ENCODE data around the gene CDH23.

The CDH23 gene

GRCh38 chr10:71426058-71426605 lies 29.4 kb downstream of the CDH23 start:
- FAIRE-seq: no peak

GRCh38 chr10:71427246-71427645 lies 30.5 kb downstream of the CDH23 start:
- no peak for FAIRE-seq

- FAIRE-seq: no peak
Observed at GRCh38 chr10:71429304-71429703, 32.6 kb downstream of the CDH23 start.

GRCh38 chr10:71429929-71430328 lies 33.2 kb downstream of the CDH23 start:
- FAIRE-seq: no peak

- no peak for FAIRE-seq
Observed at GRCh38 chr10:71431239-71432100, 34.8 kb downstream of the CDH23 start.

- FAIRE-seq: no peak
Observed at GRCh38 chr10:71432101-71432905, 35.6 kb downstream of the CDH23 start.

- FAIRE-seq: no peak
Observed at GRCh38 chr10:71432956-71433767, 36.4 kb downstream of the CDH23 start.

GRCh38 chr10:71433768-71434744 lies 37.3 kb downstream of the CDH23 start:
- FAIRE-seq: no peak

- FAIRE-seq: no peak
Observed at GRCh38 chr10:71434760-71435394, 38.2 kb downstream of the CDH23 start.

GRCh38 chr10:71435571-71436267 lies 39.0 kb downstream of the CDH23 start:
- FAIRE-seq: no peak

- no peak for FAIRE-seq
Observed at GRCh38 chr10:71436268-71437125, 39.8 kb downstream of the CDH23 start.

- no peak for FAIRE-seq
Observed at GRCh38 chr10:71437537-71438092, 40.9 kb downstream of the CDH23 start.

GRCh38 chr10:71438761-71439160 lies 42.0 kb downstream of the CDH23 start:
- FAIRE-seq: no peak

GRCh38 chr10:71439670-71440425 lies 43.1 kb downstream of the CDH23 start:
- no peak for FAIRE-seq

GRCh38 chr10:71440506-71441035 lies 43.9 kb downstream of the CDH23 start:
- no peak for FAIRE-seq

GRCh38 chr10:71442000-71442399 lies 45.3 kb downstream of the CDH23 start:
- FAIRE-seq: no peak

- FAIRE-seq: no peak
Observed at GRCh38 chr10:71442859-71443570, 46.3 kb downstream of the CDH23 start.
